ENCODE results near the gene ARHGEF7.

The ARHGEF7 gene

DNA sequence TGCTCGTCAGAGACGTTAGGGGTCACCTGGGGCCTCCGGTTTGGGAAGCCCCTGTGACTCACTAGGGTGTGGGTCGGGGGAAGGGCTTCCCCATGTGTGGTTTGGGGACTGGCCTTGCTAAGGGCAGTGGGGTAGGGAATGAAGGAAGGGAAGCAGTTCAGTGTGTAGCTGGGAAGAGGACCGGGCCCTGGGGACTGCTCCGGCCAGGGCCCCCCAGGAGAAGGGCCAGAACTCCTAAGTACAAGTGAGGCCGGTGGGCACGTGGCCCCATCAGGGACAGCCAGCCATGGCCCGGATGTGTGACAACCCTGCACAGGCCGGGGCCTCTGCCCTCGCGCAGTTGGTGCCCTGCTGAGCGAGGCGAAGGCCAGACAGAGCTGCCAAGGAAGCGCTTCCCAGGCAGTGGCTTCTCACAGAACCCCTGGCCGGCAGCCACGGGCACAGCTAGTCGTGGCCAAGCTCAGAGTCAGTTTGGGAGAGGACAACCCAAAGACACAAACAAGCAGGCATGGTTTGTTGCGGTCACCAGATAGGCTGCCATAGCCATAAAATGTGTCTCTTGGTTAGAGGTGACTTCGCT lies 231.1 kb downstream of the ARHGEF7 start:
- DNase-seq (ENCODE audit: low spot score): no peak

DNA sequence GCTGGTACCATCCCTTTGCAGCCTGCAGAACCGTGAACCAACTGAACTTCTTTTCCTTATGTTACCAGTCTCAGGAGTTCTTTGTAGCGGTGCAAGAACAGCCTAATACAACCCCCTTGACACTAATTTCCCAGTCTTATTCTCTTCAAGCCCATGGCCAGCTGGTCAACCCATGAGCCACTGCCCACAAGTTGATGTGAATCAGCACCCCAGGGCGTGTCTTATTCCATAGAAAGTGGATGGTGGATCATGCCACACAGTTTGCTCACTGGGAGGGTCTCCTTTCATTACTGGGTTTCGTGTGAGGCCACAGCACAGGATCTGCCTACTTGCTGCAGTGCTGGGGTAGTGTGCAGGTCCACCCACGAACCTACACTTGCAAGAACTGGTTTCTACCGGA lies 232.3 kb downstream of the ARHGEF7 start:
- DNase-seq (ENCODE audit: low spot score): no peak

DNA sequence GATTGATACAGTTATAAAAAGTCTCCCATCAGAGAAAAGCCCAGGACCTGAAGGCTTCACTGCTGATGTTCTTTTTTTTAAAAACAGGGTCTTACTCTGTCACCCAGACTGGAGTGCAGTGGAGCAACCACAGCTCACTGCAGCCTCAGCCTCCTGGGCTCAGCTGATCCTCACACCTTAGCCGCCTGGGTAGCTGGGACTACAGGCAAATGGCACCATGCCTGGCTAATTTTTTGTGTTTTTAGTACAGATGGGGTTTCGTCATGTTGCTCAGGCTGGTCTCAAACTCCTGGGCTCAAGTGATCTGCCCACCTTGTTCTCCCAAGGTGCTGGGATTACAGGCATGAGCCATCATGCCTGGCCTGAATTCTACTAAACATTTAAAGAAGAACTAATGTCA lies 238.4 kb downstream of the ARHGEF7 start:
- DNase-seq (ENCODE audit: low spot score): no peak

DNA sequence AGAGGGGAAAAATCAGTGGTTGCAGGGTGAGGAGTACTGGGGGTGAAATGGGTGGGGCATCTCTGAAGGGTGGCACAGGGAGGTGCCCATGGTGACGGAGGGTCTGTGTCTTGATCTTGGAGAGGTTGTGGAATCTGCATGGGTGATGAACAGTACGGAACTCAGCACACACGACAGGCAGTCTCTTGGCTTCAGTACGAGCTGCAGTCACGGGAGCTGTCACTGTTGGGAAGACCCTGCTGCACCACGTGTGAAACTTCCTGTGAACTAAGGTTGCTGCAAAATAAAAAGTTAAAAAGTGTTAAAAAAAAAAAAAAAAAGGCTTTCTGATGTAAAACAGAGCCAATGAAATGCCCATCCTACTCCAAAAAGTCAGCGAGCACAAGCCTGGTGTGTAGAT lies 239.7 kb downstream of the ARHGEF7 start:
- DNase-seq (ENCODE audit: low spot score): no peak

Data from pons (tissue), 1 donor.